GM12878 (cell line): ENCODE results near the gene IGSF8.

Experiments
- DPF2 ChIP-seq: fragments of 450-650 bp; IDR thresholded peaks from 2 replicates; pipeline ENCODE4 v1.6.1; 2017; ENCODE audit warnings: mild to moderate bottlenecking
- ESRRA ChIP-seq: IDR thresholded peaks from 2 replicates; pipeline ENCODE4 v1.6.1; 2012; ENCODE audit warnings: mild to moderate bottlenecking, low read length, improper control_type of control experiment
- EZH2 ChIP-seq: IDR thresholded peaks from 2 replicates; pipeline ENCODE4 v1.6.1; 2012; ENCODE audit warnings: low read depth, mild to moderate bottlenecking, control low read depth, inconsistent platforms, low read length, borderline replicate concordance; ENCODE audit not compliant: control insufficient read depth
- MYB ChIP-seq: fragments of 150-350 bp; IDR thresholded peaks from 2 replicates; pipeline ENCODE4 v1.6.1; 2014; ENCODE audit warnings: mild to moderate bottlenecking, low read depth, low read length, borderline replicate concordance
- NR2F1 ChIP-seq: fragments of 450-650 bp; conservative IDR thresholded peaks from 2 replicates; pipeline ENCODE4 v1.6.1; 2017; ENCODE audit warnings: mild to moderate bottlenecking
- POLR2AphosphoS5 ChIP-seq: IDR thresholded peaks from 2 replicates; pipeline ENCODE4 v1.6.1; 2011; ENCODE audit warnings: mild to moderate bottlenecking, low read length, inconsistent platforms
- RAD21 ChIP-seq: IDR thresholded peaks from 2 replicates; pipeline ENCODE4 v1.6.1; 2011; ENCODE audit warnings: mild to moderate bottlenecking, low read depth, low read length, moderate library complexity; ENCODE audit not compliant: insufficient read depth
- RB1 ChIP-seq: fragments of 450-650 bp; formaldehyde crosslinking; IDR thresholded peaks from 2 replicates; pipeline ENCODE4 v1.6.1; 2017; ENCODE audit warnings: mild to moderate bottlenecking, borderline replicate concordance
- SP1 ChIP-seq: IDR thresholded peaks from one replicate; pipeline ENCODE4 v1.6.1; 2011; ENCODE audit warnings: low read depth, low read length
- SUZ12 ChIP-seq: fragments of 200-600 bp; sonication (generic); IDR thresholded peaks from one replicate; pipeline ENCODE4 v1.6.1; 2018; ENCODE audit warnings: antibody characterized with exemption, mild to moderate bottlenecking; ENCODE audit not compliant: unreplicated experiment
- ZNF274 ChIP-seq: IDR thresholded peaks from one replicate; pipeline ENCODE4 v1.8.0; 2011; ENCODE audit not compliant: insufficient read length, insufficient read depth
- ZNF687 ChIP-seq: fragments of 450-650 bp; IDR thresholded peaks from 2 replicates; pipeline ENCODE4 v1.6.1; 2017; ENCODE audit warnings: mild to moderate bottlenecking, moderate library complexity
- TF ChIP-seq, protein P1 (sequence below): IDR thresholded peaks from 2 replicates; pipeline ENCODE4 v1.6.1; 2011; ENCODE audit warnings: low read depth, mild to moderate bottlenecking, low read length, moderate library complexity, borderline replicate concordance; ENCODE audit errors: extremely low read depth
- TF ChIP-seq, protein P2 (sequence below), 3 experiments: IDR thresholded peaks in 2 of 3; conservative IDR thresholded peaks in 1 of 3; 2 replicates each; pipeline ENCODE4 v1.5.1; 2011; ENCODE audit warnings: low read depth in 3 of 3, low read length in 3 of 3, mild to moderate bottlenecking in 3 of 3, control low read depth in 2 of 3, moderate library complexity in 2 of 3, inconsistent platforms in 1 of 3, mixed read lengths in 1 of 3; ENCODE audit not compliant: control insufficient read depth in 2 of 3, insufficient read depth in 1 of 3; ENCODE audit errors: extremely low read depth in 1 of 3

DNA sequence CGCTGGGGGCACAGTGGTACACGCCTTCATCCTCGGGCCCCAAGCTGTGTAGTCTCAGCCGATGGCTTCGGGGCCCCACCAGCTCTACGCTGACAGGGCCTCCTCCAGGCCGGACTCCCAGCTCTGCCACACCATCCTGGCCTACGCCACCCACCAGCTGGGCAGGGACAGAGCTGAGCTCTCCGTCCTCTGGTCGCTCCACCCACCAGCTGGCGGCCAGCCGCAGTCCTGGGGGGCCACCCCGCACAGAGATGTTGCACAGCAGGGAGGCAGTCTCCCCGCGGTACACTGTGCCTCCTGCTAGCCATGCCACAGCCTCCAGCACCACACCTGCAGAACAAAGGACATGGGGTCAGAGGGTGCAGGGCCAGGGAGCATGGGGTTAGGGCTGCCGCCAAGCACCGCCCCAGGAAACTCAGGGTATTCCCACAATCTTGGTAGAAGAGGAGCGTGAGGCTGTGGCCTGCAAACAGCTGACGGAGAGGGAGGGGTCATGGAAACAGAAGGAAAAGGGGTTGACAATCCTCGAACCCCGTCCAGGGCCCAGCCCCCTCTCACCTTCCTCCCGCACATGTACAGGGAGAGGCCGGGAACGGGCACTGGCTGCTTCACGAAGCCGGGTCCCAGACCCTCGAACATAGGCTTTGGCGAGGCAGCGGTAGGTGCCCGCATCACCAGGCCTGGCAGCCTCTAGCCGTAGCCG, 5.9 kb downstream of the IGSF8 start:
- TF ChIP-seq ZNF687, result no peak
- no peak for TF ChIP-seq SUZ12
- no peak for TF ChIP-seq ZNF274
- no peak for TF ChIP-seq MYB
- no peak for TF ChIP-seq POLR2AphosphoS5
- TF ChIP-seq, protein P1, sequence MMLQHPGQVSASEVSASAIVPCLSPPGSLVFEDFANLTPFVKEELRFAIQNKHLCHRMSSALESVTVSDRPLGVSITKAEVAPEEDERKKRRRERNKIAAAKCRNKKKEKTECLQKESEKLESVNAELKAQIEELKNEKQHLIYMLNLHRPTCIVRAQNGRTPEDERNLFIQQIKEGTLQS, result no peak
- TF ChIP-seq EZH2, result no peak
- TF ChIP-seq RAD21, result no peak
- no peak for TF ChIP-seq SP1
- no peak for TF ChIP-seq ESRRA
- no peak for TF ChIP-seq NR2F1
- TF ChIP-seq, protein P2, sequence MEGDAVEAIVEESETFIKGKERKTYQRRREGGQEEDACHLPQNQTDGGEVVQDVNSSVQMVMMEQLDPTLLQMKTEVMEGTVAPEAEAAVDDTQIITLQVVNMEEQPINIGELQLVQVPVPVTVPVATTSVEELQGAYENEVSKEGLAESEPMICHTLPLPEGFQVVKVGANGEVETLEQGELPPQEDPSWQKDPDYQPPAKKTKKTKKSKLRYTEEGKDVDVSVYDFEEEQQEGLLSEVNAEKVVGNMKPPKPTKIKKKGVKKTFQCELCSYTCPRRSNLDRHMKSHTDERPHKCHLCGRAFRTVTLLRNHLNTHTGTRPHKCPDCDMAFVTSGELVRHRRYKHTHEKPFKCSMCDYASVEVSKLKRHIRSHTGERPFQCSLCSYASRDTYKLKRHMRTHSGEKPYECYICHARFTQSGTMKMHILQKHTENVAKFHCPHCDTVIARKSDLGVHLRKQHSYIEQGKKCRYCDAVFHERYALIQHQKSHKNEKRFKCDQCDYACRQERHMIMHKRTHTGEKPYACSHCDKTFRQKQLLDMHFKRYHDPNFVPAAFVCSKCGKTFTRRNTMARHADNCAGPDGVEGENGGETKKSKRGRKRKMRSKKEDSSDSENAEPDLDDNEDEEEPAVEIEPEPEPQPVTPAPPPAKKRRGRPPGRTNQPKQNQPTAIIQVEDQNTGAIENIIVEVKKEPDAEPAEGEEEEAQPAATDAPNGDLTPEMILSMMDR (IDR thresholded peaks at IDR 0.05 in 2 of 3, conservative IDR thresholded peaks at IDR 0.05 in 1 of 3; ENCODE audit: control insufficient read depth in 2 of 3, extremely low read depth in 1 of 3, insufficient read depth in 1 of 3, low read depth in 3 of 3, low read length in 3 of 3), result no peak
- no peak for TF ChIP-seq RB1
- TF ChIP-seq DPF2, result no peak
